Fibroblast of upper back skin (primary cell): ENCODE results near the gene HNMT.

ENCODE experiments used
- DNase-seq: peaks from one replicate; pipeline ENCODE4 v3.0.0-alpha.2; 2013

The HNMT gene

DNA sequence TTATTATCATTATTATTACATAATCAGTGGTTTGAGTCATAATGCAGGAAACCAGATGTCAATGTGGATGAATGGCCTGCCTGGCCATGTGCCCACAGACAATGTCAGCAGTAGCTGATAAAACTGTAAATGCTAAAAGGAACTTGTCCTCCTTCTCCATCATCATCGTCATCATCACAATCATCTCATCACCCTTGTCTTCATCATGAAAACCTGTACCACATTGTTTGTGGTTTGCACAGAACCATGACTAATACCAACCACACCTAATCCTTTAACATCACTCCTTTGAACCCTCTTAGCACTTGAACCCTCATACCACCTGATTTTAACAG, 96.0 kb downstream of the HNMT start:
- peak; percentile 83 for DNase-seq

DNA sequence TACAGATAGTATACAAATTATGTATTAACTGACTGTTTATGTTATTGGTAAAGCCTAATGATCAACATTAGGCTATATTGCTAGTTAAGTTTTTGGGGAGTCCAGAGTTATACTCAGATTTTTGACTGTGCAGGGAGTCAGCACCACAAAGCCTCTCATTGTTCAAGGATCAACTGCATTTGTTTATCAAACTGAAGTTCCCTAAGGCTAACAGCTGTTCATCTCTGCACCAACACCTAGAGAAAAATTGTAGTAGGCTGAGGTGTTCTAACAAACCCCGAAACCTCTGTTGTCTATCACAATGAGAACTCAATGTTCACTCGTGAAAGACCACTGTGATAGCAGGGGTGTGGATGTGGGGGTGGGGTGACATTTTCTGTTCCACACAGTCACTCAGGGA, 97.7 kb downstream of the HNMT start:
- no peak for DNase-seq

DNA sequence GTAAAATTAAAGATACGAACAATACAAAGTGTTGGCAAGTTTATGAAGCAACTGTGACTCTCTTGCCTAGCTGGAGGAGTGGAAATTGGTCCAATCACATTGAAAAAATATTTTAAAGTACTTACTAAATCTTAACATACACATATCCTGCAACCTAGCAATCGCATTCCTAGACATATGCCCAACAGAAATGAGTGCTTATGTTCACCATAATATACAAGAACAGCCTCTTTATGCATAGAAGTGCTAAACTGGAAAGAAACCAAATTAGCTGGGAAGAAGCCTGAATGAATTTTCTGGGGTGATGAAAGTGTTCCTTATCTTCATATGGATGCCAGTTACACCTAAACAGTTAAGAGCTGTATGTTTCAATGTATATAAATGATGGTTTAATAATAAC, 98.9 kb downstream of the HNMT start:
- DNase-seq = no peak
